T-helper 2 cell (primary cell): ENCODE results near the gene RITA1.
"Not testable (repeated sequence)": the region's sequence is repeated elsewhere in the genome, so short reads cannot be mapped to it uniquely, and the experiment has no call there.

Experiments
- DNase-seq, 5 experiments: peaks; one replicate each; pipeline versions ENCODE4 v3.0.0 to v3.0.0-alpha.2; 2012 to 2022
- total RNA-seq, 2 donors: gene quantifications; one replicate each; lab custom pipeline; 2026; lab: John Stamatoyannopoulos, UW

Gene RITA1
- 5.9 to 10.8 reads per million in 2 donors for total RNA-seq

DNA sequence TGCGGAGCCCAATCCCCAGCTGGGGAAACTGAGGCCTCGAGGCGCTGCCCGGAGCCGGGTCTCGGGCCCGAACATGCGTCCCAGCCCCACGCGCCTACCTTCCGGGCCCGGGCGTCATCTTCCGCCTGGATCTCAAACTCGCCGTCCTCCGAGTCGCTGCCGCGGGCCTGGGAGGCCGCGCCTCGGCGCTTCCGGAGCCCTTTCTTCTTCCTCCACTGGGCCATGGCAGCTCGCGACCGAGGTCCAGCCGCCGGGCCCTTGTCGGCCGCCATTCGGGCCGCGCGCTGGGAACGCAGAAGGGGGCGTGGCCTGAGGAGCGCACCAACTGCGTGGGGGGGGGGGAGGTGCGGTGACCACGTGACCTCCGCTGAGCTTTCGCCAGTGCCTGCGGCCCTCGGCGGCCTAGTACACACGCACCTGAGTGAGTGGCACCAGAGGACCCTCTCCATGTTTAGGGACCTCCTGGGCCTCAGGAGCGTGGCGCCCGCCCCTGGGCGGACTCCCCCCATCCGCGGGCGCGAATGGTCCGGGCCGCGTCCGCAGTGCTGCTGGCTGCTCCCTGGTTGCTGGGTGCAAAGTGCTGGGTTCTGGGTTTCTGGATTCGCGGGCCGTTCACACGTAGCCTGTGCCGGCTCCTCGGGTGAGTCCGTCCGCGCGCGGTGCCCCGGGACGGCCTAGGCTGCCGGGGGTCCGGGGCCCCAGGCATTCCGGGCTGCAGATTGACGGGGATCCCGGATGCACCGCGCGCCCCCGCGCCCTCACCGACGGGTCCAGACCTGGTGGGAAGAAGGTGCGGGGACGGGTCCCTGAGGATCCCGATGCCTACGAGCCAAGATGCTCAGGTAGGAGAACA is at the start of gene RITA1, which contains the start of gene DDX54:
RITA1 (plus strand) TSS at position 542 of the 853 bp plus-strand sequence. CDS start 1,026 bp downstream, outside the sequence.
DDX54 (minus strand) TSS at position 299 of the 853 bp plus-strand sequence; CDS start at position 272, 27 bp downstream.
- DNase-seq: peak; percentile 65 to 80 (median 70)

GRCh38 chr12:113136128-113136989 is 49.2 kb upstream of the RITA1 start:
- DNase-seq: peak in 4 of 5 experiments; percentile 40 to 88 (median 54)

GRCh38 chr12:113136990-113137511 is 48.5 kb upstream of the RITA1 start:
- DNase-seq: no peak

DNA sequence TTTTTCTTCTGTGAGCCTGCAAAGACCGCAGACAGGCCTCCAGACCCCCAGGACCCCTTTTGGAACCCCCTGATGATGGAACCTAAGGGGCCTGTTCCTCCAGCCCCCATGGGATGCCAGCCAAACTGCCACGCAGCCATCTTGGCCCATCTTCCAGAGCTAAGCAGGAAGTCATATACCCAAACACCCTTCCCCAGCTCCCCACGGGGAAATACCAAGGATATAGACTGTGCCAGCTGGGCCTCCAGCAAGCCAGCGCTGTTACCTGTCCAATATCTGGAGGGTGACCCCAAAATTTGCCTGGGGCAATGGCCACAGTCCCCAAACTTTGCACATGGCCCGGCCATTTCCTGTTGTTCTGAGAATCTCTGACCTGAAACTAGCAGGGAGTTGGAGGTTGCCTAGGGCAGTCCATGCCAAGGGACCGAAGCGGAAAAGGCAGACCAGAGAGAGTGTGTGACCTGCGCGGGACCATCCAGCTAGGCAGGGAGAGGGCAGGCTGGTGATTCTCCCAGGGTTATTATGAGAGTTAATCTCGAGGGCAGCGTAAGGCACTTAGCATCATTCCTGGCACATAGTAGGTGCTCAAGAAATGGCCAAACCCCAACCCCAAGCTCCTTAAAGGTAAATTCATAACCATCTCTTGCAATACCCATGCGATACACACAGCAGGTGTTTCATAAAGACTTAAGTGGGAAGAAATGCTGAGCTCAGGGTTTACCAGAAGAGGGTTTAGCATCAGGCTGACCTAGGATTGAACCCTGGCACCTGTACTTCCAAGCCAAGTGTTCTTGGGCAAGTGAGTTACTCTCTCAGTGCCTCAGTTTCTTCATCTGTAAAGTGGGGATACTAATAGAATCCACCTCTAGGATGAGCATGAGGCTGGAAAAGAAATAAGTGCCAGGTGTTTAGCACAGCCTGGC is 47.4 kb upstream of the RITA1 start:
- DNase-seq: no peak

- DNase-seq: no peak
Observed at GRCh38 chr12:113138826-113139225, 46.7 kb upstream of the RITA1 start.

DNA sequence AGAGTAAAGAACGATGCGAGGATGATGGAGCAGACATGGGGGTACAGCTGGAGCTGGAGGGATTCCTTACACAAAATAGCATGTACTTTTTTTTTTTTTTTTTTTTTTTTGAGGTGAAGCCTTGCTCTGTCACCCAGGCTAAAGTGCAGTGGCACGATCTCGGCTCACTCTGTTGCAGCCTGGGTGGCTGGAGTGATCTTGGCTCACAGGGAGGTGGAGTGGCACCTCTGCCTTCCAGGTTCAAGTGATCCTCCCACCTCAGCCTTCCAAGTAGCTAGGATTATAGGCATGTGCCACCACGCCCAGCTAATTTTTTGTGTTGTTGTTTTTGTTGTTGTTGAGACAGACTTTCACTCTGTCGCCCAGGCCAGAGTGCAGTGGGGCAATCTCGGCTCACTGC is 44.8 kb upstream of the RITA1 start:
- no peak for DNase-seq

DNA sequence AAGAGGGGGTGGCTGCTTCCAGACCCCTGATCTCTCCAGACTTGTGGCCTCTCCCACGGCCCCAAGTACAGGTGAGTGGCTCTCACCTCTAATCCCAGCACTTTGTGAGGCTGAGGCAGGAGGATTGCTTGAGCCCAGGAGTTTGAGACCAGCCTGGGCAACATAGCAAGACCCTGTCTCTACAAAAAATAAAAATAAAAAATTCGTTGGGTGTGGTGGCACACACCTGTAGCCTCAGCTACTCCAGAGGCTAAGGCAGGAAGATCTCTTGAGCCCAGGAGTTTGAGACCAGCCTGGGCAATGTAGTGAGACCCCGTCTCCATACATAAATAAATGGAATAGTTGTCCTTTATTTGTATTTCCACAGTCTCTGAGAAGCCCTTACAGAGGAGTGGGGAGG is 43.8 kb upstream of the RITA1 start:
- DNase-seq: not testable (repeated sequence)

- no peak for DNase-seq
Observed at GRCh38 chr12:113142173-113142885, 43.2 kb upstream of the RITA1 start.

DNA sequence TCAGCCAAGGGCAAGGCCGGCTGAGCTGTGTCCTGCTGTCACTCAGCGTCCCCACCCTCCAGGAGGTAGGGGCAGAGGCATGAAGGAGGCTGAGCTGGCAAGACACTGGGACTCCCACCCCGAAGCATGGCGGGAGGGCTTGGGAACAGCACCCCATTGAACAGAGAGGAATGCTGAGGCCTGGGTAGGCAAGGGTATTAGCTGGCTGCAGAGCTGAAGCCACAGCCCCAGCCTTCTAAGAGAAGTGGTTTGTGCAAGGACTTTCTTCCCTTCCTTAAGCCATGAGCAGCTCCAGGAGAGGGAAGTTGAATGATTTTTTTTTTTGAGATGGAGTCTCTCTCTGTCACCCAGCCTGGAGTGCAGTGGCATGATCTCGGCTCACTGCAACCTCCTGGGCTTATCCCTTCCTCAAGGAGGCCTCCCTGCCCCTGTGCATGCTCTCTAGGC is 42.6 kb upstream of the RITA1 start:
- no peak for DNase-seq

DNA sequence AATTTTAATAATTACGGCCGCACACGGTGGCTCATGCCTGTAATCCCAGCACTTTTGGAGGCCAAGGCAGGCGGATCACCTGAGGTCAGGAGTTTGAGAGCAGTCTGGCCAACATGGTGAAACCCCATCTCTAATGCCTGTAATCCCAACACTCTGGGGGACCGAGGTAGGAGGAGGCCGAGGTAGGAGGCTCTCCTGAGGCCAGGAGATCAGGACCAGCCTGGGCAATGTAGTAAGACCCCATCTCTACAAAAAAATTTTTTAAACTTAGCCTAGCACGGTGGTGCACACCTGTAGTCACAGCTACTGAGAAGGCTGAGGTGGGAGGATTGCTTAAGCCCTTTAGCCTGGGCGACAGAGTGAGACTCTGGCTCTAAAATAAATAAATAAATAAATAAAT is 41.6 kb upstream of the RITA1 start:
- DNase-seq: no peak

GRCh38 chr12:113144806-113145205 is 40.7 kb upstream of the RITA1 start:
- DNase-seq: no peak

GRCh38 chr12:113145720-113146551 is 39.6 kb upstream of the RITA1 start:
- no peak for DNase-seq

DNA sequence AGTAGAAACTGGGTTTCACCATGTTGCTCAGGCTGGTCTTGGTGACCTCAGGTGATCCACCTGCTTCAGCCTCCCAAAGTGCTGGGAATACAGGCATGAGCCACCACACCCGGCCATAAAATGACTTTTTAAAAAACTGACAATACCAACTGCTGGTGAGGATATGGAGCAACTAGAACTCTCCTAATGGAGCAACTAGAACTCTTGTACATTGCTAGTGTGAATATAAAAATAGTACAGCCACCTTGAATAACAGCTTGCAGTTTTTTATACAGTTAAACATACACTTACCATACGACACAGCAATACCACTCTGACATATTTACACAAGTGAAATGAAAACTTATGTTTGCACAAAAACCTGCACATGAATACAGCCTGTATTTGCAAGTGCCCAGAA is 38.5 kb upstream of the RITA1 start:
- DNase-seq: no peak

DNA sequence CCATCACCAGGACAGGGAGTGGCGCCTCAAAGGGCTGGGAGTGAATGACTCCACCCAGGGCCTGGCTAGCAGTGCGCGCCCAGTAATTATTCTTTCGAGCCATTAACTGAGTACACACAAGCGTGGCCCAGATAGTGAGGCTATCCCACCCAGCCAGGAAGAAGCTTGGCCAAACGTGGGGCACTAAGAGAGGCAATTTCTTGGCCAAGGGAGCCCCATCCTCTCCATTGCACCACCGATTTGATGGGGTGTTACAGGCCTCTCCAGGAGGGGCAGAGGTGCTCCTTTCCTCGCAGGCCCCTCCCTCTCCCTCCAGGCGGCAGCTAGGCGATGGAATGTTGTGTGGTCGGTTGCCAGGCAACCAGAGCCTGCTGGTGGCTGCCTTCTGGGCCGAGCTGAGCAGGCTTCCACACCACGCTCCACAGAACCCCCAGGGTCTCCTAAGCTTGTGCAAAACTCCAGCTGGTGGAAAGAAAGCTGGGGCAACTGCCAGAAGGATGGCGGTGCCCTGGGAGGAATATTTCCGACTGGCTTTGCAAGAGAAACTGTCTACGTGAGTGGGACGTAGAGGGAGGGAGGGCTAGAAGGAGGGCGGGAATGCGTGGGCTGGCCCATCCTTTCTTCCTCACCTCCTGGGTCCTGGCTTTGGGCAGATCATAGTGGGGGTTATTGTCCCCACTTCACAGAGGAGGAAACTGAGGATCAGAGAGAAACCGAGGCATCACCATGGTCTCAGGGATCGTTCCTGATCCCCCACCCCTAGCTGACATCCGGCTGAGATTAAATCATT is 36.0 kb upstream of the RITA1 start, which contains the start of gene CFAP73:
CFAP73 (plus strand) TSS at position 364 of the 790 bp plus-strand sequence; CDS start at position 498, 134 bp downstream.
- DNase-seq: no peak

GRCh38 chr12:113151655-113152054 is 33.9 kb upstream of the RITA1 start:
- no peak for DNase-seq

GRCh38 chr12:113152196-113152834 is 33.2 kb upstream of the RITA1 start:
- DNase-seq: no peak

GRCh38 chr12:113152835-113153814 is 32.4 kb upstream of the RITA1 start:
- DNase-seq: peak in 4 of 5 experiments; percentile 22 to 73 (median 58)
